DMS53 treated with DMSO at 0.1 percent for 48 hours (cell line): ENCODE data around the gene RTL5.

ENCODE experiments used
- DNase-seq: peaks from one replicate; lab custom pipeline; 2025; ENCODE audit not compliant: unreplicated experiment; lab: John Stamatoyannopoulos, UW

The RTL5 gene

DNA sequence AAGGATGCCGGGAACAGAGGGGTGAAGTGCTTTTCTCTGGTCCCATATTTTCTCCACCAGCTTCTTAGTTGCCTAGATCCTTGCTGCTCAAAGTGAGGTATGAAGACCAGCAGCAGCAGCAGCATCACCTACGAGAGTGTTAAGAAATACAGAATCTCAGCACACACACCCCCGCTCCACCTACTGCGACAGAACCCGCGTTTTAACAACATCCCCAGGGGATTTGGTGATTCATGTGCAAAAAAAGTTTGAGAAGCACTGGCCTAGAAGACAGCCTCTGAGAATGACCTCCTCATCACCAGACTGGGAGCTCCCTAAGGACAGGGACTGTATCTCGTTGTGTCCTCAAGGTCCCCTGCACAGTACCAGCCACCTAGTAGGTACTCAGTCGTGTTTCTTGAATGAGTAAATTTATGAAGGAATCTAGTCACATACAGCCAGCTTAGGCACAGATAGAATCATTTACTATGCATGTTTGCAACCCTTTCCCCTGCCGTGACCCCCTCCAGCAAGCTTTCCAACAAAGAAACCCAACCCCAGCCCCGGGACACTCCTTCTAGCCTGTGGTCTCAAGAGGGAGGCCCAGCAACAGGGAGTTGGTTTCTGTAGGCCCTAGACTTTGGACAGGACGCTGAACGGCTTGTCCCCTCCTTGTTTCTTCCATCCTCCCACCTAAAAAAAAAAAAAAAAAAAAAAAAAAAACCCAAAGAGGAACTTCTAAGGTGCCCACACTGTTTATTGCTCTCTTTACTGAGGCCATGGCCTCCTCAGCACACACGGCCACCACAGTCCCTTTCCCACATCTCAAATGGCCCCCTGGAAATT lies 21.5 kb downstream of the RTL5 start:
- DNase-seq = no peak

GRCh38 chrX:72108666-72109065 lies 23.0 kb downstream of the RTL5 start:
- no peak for DNase-seq

GRCh38 chrX:72107841-72108595 lies 23.7 kb downstream of the RTL5 start:
- DNase-seq = no peak

DNA sequence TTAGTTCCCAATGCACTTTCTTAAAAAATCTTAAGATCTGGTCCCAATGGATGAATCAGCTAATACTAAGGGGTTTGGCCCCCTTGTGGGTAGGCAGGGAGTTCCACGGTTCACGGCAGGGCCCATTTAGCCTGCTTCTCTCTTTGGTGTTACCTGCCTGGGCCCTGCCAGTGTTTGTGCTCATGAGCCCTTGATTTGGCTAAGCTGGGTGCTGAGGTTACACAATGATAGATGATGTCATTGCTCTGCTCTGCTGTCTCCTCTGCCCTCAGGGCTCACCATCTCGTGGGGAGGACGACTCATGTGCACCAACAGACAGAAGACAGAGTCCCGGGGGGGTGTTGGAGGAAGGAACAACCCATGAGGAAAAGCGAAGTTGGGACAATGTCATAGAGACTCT lies 24.4 kb downstream of the RTL5 start:
- no peak for DNase-seq

DNA sequence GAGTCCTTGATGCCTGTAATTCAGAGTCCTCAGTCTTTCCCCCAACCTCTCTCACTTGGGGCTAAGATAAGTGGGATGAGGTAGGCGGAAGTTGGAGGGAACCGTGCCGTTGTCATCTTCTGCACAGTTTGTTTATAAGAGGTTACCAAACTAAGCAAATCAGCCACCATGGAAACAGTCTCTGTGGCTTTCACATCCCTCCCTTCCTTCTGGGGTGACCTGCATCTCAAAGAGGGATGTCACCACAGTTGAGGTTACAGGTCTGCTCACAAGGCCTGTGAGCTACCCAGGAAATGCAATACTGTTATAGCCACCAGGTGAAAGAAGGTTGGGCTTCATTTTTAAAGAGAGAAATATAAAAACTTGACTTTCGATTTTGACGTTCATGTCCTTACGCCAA lies 26.3 kb downstream of the RTL5 start:
- no peak for DNase-seq

DNA sequence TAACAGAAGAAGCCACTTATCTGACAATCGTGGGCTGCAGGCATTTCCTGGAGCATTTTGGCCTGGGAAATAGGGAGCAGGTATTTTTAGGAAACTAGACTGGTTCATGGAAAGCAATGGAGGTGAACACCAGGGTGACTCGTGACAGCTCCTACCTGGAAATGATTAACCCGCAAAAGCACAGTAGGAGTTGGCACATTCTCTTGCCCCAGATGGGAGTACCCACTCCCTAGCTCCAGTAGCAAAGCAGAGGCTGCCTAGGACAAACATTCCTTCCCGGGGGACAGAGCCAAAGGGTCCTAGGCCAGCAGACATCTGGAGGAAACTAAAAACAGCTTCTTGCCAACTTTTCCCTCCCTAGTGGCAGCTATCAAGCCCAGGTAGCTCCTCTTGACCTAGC lies 29.0 kb downstream of the RTL5 start:
- DNase-seq = peak; percentile 3

GRCh38 chrX:72102126-72102525 lies 29.6 kb downstream of the RTL5 start:
- no peak for DNase-seq

DNA sequence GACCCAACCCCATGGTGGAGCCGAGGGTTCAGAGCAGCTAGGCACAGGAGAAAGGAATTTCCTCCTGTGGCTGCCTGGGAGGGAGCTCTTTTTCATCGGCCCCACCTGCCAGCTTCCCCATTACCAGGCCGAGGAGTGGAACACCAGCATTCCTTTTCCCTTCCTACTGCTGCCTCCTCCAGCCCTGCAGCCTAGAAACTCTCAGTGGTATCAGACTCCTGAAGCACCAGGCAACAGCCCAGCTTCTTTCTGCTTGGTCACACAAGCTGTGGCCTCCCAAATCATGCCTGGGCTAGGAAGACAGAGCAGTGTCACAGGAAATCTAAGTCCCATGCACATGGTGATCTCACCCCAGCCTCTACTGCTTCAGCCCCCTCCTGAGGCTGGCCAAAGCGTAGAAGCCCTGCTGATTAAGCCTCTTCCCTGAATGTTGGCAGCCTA lies 30.1 kb downstream of the RTL5 start:
- DNase-seq = no peak

DNA sequence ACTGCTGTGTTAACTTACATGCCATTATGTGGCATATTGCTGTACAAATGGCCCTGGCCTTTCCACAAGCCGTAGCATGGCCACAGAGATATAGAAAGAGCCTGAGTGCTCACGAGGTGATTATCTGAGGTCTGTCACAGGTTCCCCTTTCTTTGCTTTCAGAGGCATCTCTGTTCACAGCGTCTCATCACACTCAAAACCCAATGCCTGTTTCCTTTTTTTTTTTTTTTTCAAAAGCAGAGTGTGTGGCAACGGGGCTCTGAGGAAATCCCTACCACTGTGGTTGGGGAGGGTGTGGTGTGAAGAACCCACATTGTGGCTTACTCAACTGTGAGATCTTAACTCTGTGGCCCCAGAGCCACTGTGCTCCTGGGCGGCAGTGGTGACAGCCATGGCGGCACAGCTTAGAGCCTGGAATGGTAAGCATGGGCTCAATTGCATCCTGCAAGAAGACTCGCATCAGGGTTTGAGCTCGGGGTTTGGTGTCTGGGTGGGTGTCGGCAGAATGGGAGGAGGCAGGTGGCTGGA lies 30.8 kb downstream of the RTL5 start:
- DNase-seq = no peak

DNA sequence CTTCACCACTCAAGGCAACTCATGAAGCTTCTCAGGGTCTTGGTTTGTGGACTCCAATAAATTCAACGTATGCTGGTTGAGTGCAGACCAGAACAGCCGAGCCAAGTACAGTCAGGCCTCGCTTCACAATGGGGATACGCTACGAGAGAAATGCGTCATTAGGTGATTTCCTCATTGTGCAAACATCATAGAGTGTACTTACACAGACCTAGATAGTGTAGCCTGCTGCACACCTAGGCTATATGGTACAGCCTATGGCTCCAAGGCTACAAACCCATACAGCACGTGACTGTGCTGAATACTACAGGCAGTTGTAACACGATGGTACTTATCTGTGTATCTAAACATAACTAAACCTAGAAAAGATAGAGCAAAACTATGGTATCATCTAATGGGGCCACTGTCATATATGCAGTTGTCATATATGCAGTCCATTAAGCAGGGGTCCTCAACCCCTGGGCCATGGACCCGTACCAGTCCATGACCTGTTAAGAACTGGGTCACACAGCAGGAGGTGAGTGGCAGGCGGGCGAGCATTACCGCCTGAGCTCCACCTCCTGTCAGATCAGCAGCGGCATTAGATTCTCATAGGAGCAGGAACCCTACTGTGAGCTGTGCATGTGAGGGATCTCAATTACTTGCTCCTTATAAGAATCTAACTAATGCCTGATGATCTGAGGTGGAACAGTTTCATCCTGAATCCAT lies 31.5 kb downstream of the RTL5 start:
- peak; percentile 79 for DNase-seq

GRCh38 chrX:72097098-72097497 lies 34.6 kb downstream of the RTL5 start:
- DNase-seq = no peak

DNA sequence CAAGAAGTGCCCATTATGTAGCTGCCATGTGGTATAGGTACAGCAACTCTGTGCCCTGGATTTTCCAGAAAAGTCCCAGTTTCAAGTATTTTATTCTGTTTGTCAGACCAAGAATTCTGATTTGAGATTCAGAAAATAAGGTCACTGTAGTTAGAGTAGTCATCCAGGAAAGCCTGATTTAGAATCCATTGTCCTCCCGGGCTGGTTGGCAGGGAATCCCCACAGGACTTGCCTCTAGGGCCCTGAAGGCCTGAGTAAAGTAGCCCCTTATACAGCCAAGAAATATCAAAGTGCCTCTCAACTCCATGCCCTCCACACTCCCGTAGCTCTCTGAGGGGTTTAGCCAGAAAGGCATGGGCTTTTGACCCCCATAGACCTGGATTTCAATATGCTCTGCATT lies 36.3 kb downstream of the RTL5 start:
- no peak for DNase-seq

GRCh38 chrX:72094894-72095293 lies 36.8 kb downstream of the RTL5 start:
- peak; percentile 10 for DNase-seq

GRCh38 chrX:72089254-72089653 lies 42.5 kb downstream of the RTL5 start:
- DNase-seq = no peak

- DNase-seq = no peak
These were observed 43.0 kb downstream of the RTL5 start for GRCh38 chrX:72088761-72089160.

DNA sequence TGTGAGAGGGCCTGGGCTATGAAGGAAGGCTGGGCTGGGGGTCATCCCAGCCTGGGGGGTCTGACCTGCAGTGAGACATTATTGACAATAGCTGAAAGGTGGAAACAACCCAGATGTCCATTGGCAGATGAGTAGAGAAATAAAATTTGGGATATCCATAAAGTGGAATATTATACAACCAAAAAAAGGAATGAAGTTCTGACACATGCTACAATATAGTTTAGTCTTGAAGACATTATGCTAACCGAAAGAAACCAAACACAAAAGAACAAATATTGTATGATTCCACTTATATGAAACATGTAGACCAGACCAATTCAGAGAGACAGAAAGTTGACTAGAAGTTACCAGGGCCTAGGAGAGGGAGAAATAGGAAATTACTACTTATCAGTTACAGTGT lies 44.7 kb downstream of the RTL5 start:
- no peak for DNase-seq

- no peak for DNase-seq
These were observed 47.6 kb downstream of the RTL5 start for GRCh38 chrX:72084114-72084513.

DNA sequence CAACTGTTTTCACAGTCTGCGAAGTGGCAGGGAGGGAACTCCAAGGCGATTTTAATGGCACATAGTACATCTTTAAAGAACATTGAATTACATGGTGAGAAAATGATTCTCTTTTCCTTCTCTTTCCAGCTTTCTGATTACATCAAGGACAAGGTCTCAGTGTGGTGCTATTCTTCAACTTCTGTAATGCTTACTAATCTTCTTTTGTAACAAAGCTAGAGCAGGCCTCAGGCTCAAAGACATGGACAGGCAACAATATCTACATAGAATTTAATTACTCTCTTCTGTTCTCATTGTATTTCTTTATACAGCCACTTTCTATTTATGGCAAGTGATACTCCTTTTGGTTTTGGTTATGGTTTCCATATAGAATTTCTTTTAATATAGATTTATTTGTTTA lies 48.4 kb downstream of the RTL5 start:
- no peak for DNase-seq

- DNase-seq = no peak
These were observed 50.0 kb downstream of the RTL5 start for GRCh38 chrX:72081605-72082320.

DNA sequence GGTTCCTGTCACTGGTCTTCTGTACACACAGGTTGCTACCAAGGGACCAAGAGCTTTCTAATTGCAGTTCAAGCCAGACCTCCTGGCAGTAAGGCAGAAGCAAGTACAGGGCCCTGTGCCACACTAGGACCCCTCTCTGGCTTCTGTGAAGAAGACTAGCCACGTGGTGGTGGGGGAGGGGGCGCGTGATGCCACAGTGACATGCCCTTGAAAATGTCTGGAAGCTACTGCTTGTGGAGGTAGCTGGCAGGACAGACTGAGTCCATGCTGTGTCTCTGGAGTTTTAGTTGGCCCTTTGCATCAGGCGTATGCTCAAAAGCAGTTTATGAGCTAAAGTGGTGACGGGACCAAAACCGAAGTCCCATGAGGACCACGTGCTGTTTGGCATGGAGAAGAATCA lies 50.9 kb downstream of the RTL5 start:
- DNase-seq = no peak

DNA sequence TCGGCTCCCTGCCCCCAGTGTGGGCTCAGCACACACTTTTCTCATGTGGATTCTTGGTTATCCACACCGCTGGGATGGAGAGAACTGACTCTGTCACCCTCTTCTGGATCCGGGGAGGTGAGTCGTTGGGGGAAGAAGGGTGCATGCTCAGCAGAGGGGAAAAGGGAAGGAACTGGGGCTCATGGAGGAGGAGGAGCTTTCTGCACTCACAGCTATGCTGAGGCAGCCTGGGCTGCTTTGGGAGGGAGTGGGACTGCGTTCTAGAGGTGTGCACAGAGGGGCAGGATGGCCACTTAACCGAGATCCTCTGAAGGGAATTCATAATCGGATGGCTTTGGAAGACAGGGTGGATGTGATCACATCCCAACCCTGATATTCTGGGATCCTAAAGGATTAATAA lies 51.6 kb downstream of the RTL5 start:
- DNase-seq = no peak
